Peyer's patch (tissue), 4 donors: ENCODE results near the gene NCMAP. TPM values are rescaled to one million over a fixed set of nuclear protein-coding genes. Genes with fewer than 3 reads are reported as not detected.

Source experiments
- DNase-seq, 3 donors: peaks; one replicate each; pipeline ENCODE4 v3.0.0-alpha.2; 2017 to 2019
- H3K27ac ChIP-seq, 4 donors: fragments of 200-600 bp; sonication (generic); one replicate each; pipeline ENCODE4 v1.5.1; 2016 to 2019
- H3K27me3 ChIP-seq, 2 donors: fragments of 200-600 bp; sonication (generic); one replicate each; pipeline ENCODE4 v1.5.1; 2019
- H3K36me3 ChIP-seq, 3 donors: fragments of 200-600 bp; sonication (generic); one replicate each; pipeline ENCODE4 v1.5.1; 2016 to 2019
- H3K4me1 ChIP-seq, 4 donors: fragments of 200-600 bp; sonication (generic); one replicate each; pipeline ENCODE4 v1.5.1; 2016 to 2019
- H3K4me3 ChIP-seq, 4 donors: fragments of 200-600 bp; sonication (generic); 1 replicate in 3 of 4; 2 replicates in 1 of 4; pipeline ENCODE4 v1.5.1; 2016 to 2019; ENCODE audit warnings: mild to moderate bottlenecking in 1 of 4
- H3K9me3 ChIP-seq, 4 donors: fragments of 200-600 bp; sonication (generic); one replicate each; pipeline ENCODE4 v1.5.1; 2016 to 2019; ENCODE audit warnings: mild to moderate bottlenecking in 1 of 4
- CTCF ChIP-seq, 6 experiments: fragments of 450-650 bp in 4 of 6; fragments of 200-600 bp in 2 of 6; sonication (generic) in 1 of 6; IDR thresholded peaks; one replicate each; pipeline ENCODE4 v1.5.1; 2017 to 2019; ENCODE audit warnings: antibody characterized with exemption in 6 of 6, mild to moderate bottlenecking in 3 of 6, moderate library complexity in 1 of 6
- POLR2A ChIP-seq, 2 donors: fragments of 450-650 bp; IDR thresholded peaks; one replicate each; pipeline ENCODE4 v1.5.1; 2017; ENCODE audit warnings: antibody characterized with exemption in 2 of 2, mild to moderate bottlenecking in 2 of 2, moderate library complexity in 2 of 2
- total RNA-seq, 4 donors: library from RNA; depleted of rRNA; stranded (reverse); fragments of >200 nt; gene quantifications; one replicate each; pipeline ENCODE4 v1.1.0, GENCODE V29; 2016

NCMAP gene
- total RNA-seq, 4 donors from 2014 or later = 1.6 to 9.5 (median 4.2) TPM

- H3K27ac ChIP-seq = peak overlapping the region in 2 of 4 donors; percentile 35 to 82
- H3K4me3 ChIP-seq = no peak overlapping the region
- DNase-seq = no peak
- no peaks in the 10 kb centered on the region for H3K27me3 ChIP-seq
- H3K36me3 ChIP-seq = no peaks in the 10 kb centered on the region
- H3K4me1 ChIP-seq = peaks cover 0 to 8% (median 0%) of the 10 kb centered on the region in 4 donors
- H3K9me3 ChIP-seq = no peaks in the 10 kb centered on the region
- no peak for TF ChIP-seq CTCF (IDR thresholded peaks at IDR 0.05)
- no peak for TF ChIP-seq POLR2A (IDR thresholded peaks at IDR 0.05)
Measured at GRCh38 chr1:24568475-24568874, 12.6 kb downstream of the NCMAP start.

GRCh38 chr1:24570265-24571125, 14.6 kb downstream of the NCMAP start:
- H3K27me3 ChIP-seq = no peaks in the 10 kb centered on the region
- no peak overlapping the region for H3K27ac ChIP-seq
- H3K9me3 ChIP-seq = no peaks in the 10 kb centered on the region
- peaks cover 0 to 8% (median 0%) of the 10 kb centered on the region in 4 donors for H3K4me1 ChIP-seq
- no peak overlapping the region for H3K4me3 ChIP-seq
- DNase-seq = no peak
- TF ChIP-seq CTCF (IDR thresholded peaks at IDR 0.05) = no peak
- TF ChIP-seq POLR2A (IDR thresholded peaks at IDR 0.05) = no peak
- H3K36me3 ChIP-seq = no peaks in the 10 kb centered on the region

- TF ChIP-seq POLR2A (IDR thresholded peaks at IDR 0.05) (no peak), CTCF (IDR thresholded peaks at IDR 0.05) (no peak)
- Histone ChIP-seq H3K4me1 (peaks cover 0 to 8% (median 0%) of the 10 kb centered on the region in 4 donors), H3K36me3 (no peaks in the 10 kb centered on the region), H3K27ac (no peak overlapping the region), H3K9me3 (no peaks in the 10 kb centered on the region), H3K27me3 (no peaks in the 10 kb centered on the region), H3K4me3 (no peak overlapping the region)
- DNase-seq = peak in 2 of 3 donors; percentile 52 to 57
Measured at GRCh38 chr1:24572301-24572700, 16.4 kb downstream of the NCMAP start.

- TF ChIP-seq CTCF (IDR thresholded peaks at IDR 0.05) = no peak
- TF ChIP-seq POLR2A (IDR thresholded peaks at IDR 0.05) = no peak
- no peak overlapping the region for H3K27ac ChIP-seq
- no peaks in the 10 kb centered on the region for H3K27me3 ChIP-seq
- no peak overlapping the region for H3K4me3 ChIP-seq
- no peaks in the 10 kb centered on the region for H3K9me3 ChIP-seq
- peaks cover 0 to 8% (median 0%) of the 10 kb centered on the region in 4 donors for H3K4me1 ChIP-seq
- no peak for DNase-seq
- H3K36me3 ChIP-seq = no peaks in the 10 kb centered on the region
Measured at GRCh38 chr1:24575905-24576587, 20.2 kb downstream of the NCMAP start.

- no peak for DNase-seq
- Histone ChIP-seq H3K27ac (no peak overlapping the region), H3K27me3 (no peaks in the 10 kb centered on the region), H3K9me3 (no peaks in the 10 kb centered on the region), H3K36me3 (no peaks in the 10 kb centered on the region), H3K4me1 (no peaks in the 10 kb centered on the region), H3K4me3 (no peak overlapping the region)
- TF ChIP-seq CTCF (IDR thresholded peaks at IDR 0.05) = no peak
- no peak for TF ChIP-seq POLR2A (IDR thresholded peaks at IDR 0.05)
Measured at GRCh38 chr1:24578846-24579245, 23.0 kb downstream of the NCMAP start.
